ENCODE measurements around the gene HPCAL1. TPM values are rescaled to one million over a fixed set of nuclear protein-coding genes. Genes with fewer than 3 reads are reported as not detected.

Gene HPCAL1
- total and polyA plus RNA-seq, 11 donors = 18.9 to 63.2 (median 40.5) TPM

GRCh38 chr2:10307561-10308156 is 5.0 kb downstream of the HPCAL1 start:
- ATAC-seq = no peak
- intact Hi-C loops (cut with DNase I) = loop anchor here in 7 of 10 donors (2.0 to 10.0 kb wide), 6 partner anchors 97 to 183 kb away; partner anchors contain the start of gene RRM2 (in 2 of the 7)

GRCh38 chr2:10308866-10309265 is 6.2 kb downstream of the HPCAL1 start:
- no peak for ATAC-seq
- H3K36me3 ChIP-seq = no peaks in the 10 kb centered on the region

More at GRCh38 chr2:10307561-10308156, 5.0 kb downstream of the HPCAL1 start:
- Histone ChIP-seq H3K27ac (no peak overlapping the region), H3K36me3 (no peaks in the 10 kb centered on the region), H3K9me3 (no peaks in the 10 kb centered on the region), H3K4me3 (no peak overlapping the region), H3K4me1 (peaks cover 3 to 44% (median 34%) of the 10 kb centered on the region in 12 donors), H3K27me3 (no peaks in the 10 kb centered on the region)
- WGBS, 4 donors = 40 to 50% (median 46%) methylated on average over 7 of the region's 7 CpGs
- TF ChIP-seq POLR2A (IDR thresholded peaks at IDR 0.05) (no peak), CTCF (IDR thresholded peaks at IDR 0.05) (no peak)
- DNase-seq = no peak

GRCh38 chr2:10309286-10309685 is 6.6 kb downstream of the HPCAL1 start:
- WGBS, 4 donors = 55 to 76% (median 68%) methylated on average over 3 of the region's 3 CpGs
- no peak overlapping the region for H3K27ac ChIP-seq
- TF ChIP-seq CTCF (IDR thresholded peaks at IDR 0.05) = no peak
- TF ChIP-seq POLR2A (IDR thresholded peaks at IDR 0.05) = no peak
- H3K4me1 ChIP-seq = peaks cover 3 to 39% (median 27%) of the 10 kb centered on the region in 12 donors
- DNase-seq = no peak
- ATAC-seq = no peak
- no peaks in the 10 kb centered on the region for H3K27me3 ChIP-seq
- intact Hi-C loops (cut with DNase I) = loop anchor here in 6 of 10 donors (5.0 to 10.0 kb wide), 5 partner anchors 96 to 184 kb away; partner anchors contain the start of gene RRM2 (in 2 of the 6)
- H3K36me3 ChIP-seq = no peaks in the 10 kb centered on the region
- no peak overlapping the region for H3K4me3 ChIP-seq
- no peaks in the 10 kb centered on the region for H3K9me3 ChIP-seq

More at GRCh38 chr2:10308866-10309265, 6.2 kb downstream of the HPCAL1 start:
- H3K27ac ChIP-seq = no peak overlapping the region
- no peaks in the 10 kb centered on the region for H3K9me3 ChIP-seq
- WGBS, 4 donors = 96 to 100% (median 98%) methylated on average over 2 of the region's 2 CpGs
- H3K27me3 ChIP-seq = no peaks in the 10 kb centered on the region
- peaks cover 3 to 41% (median 32%) of the 10 kb centered on the region in 12 donors for H3K4me1 ChIP-seq
- intact Hi-C loops (cut with DNase I) = loop anchor here in 6 of 10 donors (5.0 to 10.0 kb wide), 5 partner anchors 96 to 184 kb away; partner anchors contain the start of gene RRM2 (in 2 of the 6)
- no peak overlapping the region for H3K4me3 ChIP-seq
- no peak for DNase-seq
- TF ChIP-seq POLR2A (IDR thresholded peaks at IDR 0.05) (no peak), CTCF (IDR thresholded peaks at IDR 0.05) (no peak)

GRCh38 chr2:10310309-10310888 is 7.7 kb downstream of the HPCAL1 start:
- ATAC-seq (no peak), DNase-seq (no peak)
- H3K36me3 ChIP-seq = no peaks in the 10 kb centered on the region
- peaks cover 3 to 27% (median 17%) of the 10 kb centered on the region in 12 donors for H3K4me1 ChIP-seq
- intact Hi-C loops (cut with DNase I) = no loop called here
- TF ChIP-seq POLR2A (IDR thresholded peaks at IDR 0.05) (no peak), CTCF (IDR thresholded peaks at IDR 0.05) (no peak)
- H3K27ac ChIP-seq = no peak overlapping the region
- WGBS, 4 donors = 92 to 96% (median 94%) methylated on average over 14 of the region's 14 CpGs
- H3K4me3 ChIP-seq = no peak overlapping the region
- no peaks in the 10 kb centered on the region for H3K9me3 ChIP-seq
- H3K27me3 ChIP-seq = no peaks in the 10 kb centered on the region
